T-helper 22 cell (primary cell): Measurements from ENCODE around the gene CEP170.
"Not testable (repeated sequence)": the region's sequence is repeated elsewhere in the genome, so short reads cannot be mapped to it uniquely, and the experiment has no call there.

Source experiments
- DNase-seq: peaks from one replicate; pipeline ENCODE4 v3.0.0-alpha.2; 2020; ENCODE audit warnings: low read depth

CEP170 gene

DNA sequence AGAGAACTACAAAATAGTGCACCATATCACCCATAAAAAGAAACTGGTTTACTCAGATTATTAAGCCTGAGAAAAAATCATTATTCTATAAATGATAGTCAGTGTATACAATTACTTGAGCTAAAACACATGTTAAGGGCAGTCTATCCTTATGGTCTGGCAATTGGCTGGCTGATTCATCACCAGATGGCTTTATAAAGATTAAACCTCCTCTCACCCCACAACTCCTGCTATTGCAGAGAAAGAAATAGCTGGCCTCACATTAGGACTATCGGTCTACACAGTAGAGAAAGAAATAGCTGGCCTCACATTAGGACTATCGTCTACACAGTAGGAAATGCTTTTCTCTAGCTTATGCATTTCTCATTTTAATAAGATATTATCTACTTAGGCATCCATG, 21.2 kb downstream of the CEP170 start:
- DNase-seq, result no peak

DNA sequence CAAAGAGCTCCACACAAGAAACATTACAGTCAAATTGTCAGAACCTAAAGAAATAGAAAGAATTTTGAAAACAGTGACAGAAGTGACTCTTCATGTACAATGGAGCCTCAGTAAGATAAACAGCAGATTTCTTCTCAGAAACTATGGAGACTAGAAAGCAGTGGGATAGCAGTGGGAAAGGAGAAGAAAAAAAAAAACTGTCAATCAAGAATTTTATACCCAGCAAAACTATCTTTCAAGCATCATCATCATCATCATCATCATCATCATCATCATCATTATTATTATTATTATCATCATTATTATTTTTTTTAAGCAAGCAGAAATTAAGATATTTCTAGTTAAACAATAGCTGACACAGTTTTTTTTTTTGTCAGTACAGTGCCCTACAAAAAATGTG, 24.2 kb downstream of the CEP170 start:
- DNase-seq, result no peak

DNA sequence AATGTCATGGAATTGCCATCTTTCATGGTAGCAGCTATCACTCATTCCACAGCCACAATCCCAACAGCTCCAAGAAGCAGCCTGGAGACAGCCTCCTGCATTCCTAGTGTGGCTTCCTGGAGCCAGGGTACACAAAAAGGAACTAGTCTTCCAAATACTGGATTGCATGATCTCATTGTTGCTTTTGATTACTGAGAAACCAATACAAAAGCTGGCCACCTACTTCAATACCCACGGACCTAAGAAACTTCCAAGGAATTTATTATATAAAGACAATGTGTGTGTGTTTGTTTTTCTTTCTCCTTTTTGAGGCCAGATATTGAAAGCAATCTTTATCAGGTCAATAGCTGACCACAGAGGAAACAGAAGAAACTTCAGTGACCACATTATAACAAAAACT, 25.6 kb downstream of the CEP170 start:
- DNase-seq, result no peak

DNA sequence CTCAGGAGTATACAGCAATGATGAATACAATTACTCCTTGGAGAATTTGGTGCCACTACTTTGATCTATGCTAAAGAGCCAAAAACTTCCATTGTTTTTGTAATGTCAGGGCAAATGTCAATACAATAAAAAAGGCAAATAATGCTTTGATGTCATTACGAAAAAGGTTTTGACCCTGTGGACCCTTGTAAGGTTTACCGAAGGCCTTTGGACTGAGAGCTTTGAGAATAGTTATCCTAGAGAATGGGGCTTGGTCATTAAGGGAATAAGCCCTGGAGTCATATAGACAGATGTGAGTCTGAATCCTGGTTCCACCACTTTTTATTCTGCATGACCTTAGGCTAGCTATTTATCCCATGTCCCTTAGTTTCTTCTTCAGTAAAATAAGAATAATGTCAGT, 27.5 kb downstream of the CEP170 start:
- DNase-seq, result no peak

DNA sequence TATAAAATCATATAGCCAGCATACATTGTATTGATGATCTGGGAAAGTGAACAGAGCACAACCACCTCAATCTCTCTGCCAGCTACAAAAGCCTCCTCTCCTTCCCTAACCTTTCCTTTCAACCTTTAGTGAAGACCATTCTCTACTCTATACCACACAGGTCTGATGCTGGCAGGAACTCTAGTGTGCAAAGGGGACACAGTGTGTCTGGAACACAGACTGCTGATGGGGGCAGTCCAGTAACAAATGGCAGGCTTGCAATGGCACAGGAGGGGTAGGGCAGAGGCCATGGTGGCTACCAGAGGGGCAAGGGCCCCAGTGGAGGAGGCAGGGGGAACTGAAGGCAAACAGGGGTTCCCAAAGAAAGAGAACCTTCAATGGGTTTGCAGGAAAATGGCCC, 37.0 kb downstream of the CEP170 start:
- DNase-seq, result no peak

DNA sequence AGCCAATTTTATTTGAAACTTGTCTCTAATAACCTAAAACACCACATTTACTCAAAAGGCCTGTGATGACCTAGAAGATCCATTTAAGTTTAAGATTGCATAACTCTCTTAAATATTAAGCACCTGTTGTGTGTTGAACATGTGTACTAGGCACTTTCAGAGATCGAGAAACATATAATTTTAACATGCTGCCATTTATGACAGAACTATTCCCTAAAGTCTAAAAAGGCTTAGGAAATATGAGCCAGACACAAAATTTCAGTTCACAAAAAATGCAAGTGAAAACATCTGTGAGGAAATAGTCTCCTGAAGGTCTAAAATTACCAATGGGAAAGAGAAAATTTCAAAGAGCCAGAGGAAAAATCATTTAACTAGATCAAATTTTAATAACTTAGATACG, 37.7 kb downstream of the CEP170 start:
- no peak for DNase-seq

DNA sequence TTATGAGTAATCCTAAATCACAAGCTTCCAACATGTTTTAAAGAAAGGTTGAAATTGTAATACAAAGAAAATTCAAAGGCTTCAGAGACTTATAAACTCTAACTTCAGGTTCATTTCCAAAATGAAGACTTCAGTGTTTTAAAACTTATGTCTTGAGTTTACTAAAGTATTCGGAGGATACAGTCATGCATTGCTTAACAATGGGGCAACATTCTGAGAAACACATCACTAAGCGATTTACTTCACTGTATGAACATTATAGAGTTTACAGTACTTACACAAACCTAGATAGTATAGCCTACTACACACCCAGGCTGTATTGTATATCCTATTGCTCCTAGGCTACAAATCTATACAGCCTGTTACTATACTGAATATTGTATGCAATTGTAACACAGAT, 38.3 kb downstream of the CEP170 start:
- DNase-seq, result no peak

DNA sequence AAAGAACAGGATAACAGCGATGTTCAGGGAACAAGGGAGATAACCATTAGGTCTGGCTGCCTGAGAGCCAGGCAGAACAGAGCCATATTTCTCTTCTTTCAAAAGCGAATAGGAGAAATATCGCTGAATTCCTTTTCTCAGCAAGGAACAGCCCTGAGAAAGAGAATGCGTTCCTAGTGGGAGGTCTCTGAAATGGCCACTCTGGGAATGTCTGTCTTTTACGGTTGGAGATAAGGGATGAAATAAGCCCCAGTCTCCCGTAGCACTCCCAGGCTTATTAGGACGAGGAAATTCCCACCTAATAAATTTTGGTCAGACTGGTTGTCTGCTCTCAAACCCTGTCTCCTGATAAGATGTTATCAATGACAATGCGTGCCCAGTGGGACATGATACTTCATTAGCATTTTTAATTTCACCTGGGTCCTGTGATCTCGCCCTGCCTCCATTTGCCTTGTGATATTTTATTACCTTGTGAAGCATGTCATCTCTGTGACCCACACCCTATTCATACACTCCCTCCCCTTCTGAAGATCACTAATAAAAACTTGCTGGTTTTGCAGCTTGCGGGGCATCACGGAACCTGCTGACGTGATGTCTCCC, 39.7 kb downstream of the CEP170 start:
- DNase-seq, result not testable (repeated sequence)

DNA sequence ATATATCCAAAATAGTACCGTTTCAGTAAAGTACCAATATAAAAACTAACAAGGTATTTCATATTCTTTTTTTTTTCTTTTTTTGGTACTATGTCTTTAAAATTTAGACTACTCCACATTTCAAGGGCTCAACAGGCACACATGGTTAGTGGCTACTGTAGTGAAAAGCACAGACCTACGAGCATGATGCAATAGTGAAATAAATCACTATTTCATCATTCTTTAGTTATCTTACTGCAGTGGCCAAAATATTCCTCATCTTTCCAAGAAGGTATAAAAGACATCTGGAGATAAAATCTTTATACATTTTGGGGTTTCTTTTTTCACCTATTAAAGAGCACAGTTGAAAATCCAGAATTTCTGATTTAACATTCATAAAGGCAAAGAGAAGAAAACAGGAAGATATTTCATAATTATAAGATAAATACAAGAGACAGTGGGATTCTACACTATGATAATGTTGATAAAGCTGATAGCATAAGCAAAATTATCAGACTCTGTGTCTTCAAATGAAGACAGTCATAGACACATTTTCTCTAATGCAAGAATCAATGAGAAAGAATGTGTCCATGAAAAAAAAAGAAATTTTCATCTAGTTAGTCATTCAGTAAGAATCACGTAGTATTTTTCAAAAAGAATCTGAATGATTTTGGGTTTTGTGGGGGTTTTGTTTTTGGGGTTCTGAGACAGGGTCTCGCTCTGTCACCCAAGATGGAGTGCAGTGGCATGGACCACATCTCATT, 41.9 kb downstream of the CEP170 start:
- DNase-seq, result no peak

DNA sequence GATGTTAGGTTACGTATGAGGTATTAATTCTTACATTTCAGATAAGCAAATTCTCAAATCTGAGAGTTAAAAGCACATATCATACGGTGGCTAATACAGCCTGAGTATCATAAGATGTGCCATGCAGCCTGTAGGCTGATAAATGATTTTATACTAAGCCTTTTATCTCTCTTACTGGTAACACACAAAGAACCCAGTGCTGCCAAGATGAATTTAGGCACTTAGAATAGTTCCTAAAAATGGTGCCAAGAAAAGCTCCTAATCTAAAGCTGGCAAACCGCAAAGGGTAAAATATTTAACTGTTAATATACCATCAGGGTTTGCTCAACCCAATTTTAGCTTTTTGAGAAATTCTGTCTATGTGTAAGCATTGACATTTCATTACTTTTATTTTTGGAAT, 43.1 kb downstream of the CEP170 start:
- DNase-seq, result not testable (repeated sequence)

DNA sequence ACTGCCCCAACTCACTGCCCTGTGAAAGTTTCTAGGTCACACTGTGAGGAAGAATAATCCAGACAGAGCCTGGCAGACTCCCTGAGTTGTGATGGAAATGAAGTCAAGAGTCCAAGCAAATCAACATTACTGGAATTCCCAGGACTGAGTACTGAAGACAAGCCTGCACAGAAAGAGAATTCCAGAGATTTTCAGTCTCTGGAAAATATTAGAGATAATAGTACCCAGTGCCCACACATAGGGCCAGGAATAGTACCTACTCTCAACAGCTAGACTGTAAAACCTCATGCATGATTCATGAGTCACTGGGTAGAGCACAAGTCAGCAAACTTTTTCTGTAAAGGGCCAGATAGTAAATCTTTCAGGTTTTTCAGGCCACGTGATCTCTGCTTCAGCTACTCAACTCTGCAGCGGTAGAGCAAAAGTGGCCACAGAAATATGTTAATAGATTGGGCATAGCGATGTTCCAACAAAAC, 50.0 kb downstream of the CEP170 start:
- DNase-seq, result not testable (repeated sequence)

DNA sequence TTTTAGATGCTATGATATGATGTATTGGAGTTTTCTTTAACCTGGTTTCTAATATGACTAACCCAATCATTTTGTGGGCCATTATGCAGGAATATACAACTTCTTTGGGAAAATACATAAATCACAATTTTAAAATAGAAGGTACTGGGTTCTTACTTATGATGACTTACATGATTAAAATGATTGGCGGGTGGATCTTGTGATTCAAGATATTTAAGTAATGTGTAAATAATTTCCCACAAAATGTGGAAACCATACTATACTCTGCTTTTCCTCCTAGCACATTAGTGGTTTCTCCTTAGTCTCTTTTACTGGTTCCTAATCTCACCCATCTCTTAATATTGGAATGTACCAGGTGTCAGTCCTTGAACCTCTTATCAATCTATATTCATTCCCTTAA, 50.7 kb downstream of the CEP170 start:
- DNase-seq, result not testable (repeated sequence)

DNA sequence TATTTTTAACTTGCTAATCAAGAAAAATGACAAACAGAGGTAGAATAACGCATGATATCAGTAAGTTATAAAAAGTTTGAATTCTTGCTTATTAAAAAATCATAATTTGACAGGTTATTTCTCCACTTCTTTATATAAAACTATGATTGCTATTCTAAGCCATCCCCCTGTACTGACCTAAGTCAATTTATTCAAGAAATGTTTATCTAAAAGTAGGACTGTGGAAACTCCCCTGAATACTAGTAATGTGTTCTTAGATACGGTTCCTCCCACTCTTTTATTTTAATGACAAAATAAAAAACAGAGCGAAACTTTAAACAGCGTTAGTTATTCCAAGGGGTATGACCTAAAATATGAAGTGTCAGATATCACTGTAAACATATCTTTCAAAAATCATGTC, 51.9 kb downstream of the CEP170 start:
- DNase-seq, result not testable (repeated sequence)

DNA sequence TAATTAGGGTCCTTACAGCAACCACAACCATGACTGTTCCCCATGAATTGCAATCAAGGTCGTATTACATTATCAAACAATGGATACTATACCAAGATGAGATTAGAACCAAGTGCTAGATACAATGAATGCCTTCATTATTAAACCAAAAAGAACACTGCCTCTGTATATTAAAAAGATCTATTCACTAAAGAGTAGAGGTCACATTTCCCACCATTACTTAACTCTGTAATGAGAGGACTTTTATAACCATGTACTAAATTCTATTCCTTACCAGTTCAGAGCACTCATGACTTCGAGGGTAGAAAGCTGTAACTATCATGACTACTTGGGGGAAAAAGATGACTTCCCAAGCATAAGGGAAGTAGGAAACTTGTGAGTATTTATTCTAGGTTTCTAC, 53.8 kb downstream of the CEP170 start:
- not testable (repeated sequence) for DNase-seq

DNA sequence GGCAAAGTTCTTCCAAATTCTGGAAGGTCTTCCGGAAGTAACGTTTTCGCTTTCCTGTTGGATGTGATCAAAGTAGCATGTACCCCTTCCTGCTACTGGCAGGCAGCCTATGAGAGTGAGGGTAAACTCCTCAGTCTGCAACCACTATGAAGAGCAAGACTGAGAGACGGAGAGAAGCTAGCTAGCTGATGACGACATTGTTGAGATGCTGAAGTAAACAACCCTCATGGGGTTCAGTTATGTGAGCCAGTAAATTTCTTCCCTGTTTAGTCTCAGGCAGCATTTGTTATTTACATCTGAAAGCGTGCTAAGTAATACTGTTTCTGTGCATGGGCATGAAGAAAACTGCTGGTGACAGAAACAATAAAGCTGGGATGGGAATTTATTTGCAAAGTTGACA, 57.6 kb downstream of the CEP170 start:
- DNase-seq, result not testable (repeated sequence)

DNA sequence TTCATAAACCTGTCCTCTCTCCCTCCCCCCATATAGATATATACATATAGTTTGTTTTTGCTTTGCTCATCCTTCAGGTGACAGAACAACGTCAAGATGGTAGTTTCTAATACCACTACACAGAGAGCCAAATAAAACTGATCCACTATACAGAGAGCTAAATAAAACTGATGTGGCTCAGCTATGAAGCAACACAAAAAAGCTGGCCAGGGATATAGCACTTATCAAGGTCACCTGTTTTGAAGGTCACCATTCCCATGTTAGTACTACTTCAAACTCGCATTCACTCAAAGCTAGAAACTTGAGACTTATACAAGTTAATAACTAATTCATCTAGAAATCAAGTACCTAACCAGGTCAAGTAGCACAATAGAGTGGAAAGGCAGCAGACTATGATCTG, 61.8 kb downstream of the CEP170 start:
- not testable (repeated sequence) for DNase-seq

DNA sequence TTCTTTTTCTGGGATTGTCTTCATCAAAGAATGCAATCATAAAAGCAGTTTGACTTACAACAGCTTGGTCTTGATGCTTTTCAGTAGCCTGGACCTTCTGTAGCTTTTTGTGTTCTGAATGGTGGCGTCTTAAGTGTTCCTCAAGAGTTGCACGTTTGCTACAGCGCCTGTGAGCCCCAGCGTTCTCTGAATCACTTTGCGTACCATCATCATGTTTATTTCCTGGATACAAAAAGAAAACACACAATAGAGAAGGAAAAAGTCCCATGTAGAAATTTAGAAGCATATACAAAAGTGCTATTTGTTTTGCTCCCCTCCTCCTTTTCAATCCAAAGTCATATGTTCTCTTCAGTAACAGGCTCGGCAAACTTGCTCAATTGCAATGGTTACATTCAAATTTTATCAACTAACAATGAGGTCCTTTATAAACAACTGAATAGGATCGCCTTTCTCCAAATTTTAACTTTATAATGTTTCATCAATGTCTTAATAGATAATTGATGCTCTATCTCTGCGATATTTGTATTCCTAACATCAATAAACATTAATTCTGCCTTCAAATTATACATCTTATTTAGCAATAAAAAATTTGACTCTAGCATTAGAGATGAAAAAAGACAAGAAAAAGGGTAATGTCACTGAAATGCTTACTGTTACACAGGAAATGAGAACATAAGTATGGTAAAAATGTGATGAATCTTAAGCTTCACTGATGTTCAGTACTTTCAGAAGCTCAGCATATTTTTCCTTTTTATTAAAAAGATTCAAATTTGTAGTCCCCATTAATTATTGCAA, 68.7 kb downstream of the CEP170 start:
- not testable (repeated sequence) for DNase-seq

DNA sequence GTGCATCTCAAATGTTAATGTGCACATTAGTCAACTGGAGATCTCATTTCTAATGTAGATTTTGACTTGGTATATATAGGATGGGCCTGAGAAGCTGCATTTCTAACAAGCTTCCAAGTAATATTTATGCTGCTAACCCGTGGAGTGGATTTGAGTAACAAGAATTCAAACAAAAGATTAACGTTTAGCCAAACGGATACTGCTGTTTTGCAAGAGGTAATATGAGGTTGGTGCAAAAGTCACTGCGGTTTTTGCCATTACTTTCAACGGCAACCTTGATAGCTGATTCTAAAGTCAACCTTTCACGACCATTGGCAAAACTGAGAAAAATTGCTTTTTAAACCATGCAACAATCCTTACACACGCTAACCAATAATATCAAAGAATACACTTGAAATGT, 70.3 kb downstream of the CEP170 start:
- DNase-seq, result not testable (repeated sequence)

DNA sequence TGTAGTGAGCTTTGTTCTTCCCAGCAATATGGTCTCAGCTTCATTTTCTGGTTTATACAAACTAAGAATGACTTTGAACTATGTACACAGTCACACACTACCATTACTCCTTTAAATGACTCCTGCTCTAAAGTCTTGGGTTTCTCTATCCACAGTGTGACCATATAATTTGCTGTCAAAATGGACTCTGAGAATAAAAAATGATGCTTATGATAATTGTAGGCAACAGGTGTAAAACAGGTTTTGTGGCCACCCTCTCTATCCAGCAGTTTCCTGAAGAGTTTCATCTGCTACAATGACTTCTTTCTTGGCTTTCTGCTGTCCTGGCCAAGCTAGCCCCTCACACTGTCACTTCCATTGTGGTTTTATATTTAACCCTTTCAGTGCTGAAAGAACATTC, 71.4 kb downstream of the CEP170 start:
- not testable (repeated sequence) for DNase-seq

DNA sequence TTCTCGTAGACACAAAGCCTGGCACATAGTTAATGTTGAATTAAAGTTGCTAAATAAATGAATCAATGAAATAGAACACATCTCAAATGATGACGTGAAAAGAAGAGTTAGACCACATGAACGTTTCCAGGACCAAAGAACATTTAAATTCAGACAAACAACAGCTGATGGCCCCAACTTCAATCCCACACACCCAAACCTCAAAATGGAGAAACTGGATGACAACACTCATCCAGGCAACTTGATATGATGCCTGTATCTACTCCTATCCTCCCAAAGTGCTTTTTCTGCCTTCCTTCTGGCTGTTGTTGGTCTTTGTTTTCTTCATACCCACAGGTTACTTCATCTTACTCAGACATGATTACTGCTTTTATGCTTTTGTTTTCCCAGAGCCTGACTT, 71.9 kb downstream of the CEP170 start:
- not testable (repeated sequence) for DNase-seq

DNA sequence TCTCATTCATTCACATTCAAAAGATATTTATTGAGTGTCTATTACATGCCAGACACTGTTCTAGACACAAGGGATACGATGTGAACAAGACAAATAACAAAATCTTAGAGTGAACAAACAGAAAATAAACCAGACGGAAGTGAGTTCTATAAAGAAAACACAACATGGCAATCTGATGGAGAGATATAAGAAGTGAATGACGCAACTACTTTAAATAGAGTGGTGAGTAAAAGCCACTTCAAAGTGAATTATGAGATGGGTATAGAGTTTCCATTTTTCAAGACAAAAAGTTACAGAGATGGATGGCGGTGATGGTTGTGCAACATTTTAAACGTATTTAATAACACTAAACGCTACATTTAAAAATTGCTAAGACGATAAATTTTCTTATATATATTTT, 75.4 kb downstream of the CEP170 start:
- no peak for DNase-seq

DNA sequence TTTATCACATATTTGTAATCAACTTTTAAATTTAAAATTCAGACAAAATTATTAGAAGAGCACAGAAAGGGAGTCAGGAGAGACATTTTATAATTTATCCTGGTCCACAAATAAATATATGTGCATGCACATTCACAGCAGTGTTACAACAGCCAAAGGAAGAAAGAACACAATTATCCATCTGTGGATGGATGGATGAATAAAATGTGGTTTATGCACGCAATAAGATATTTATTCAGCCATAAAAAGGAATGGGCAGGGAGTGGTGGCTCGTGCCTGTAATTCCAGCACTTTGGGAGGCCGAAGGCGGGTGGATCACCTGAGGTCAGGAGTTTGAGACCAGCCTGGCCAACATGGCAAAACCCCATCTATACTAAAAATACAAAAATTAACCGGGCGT, 77.3 kb downstream of the CEP170 start:
- not testable (repeated sequence) for DNase-seq
